H1 (cell line): ENCODE measurements around the gene HOXD11. TPM values are rescaled to one million over a fixed set of nuclear protein-coding genes. Genes with fewer than 3 reads are reported as not detected.
A peak's percentile ranks its signal among the peaks of the same experiment; 100 is the strongest.

ENCODE experiments used
- ASH2L ChIP-seq: fragments of 200-600, 300-600 bp; sonication (generic); IDR thresholded peaks from one replicate; pipeline ENCODE4 v1.7.1; 2017; ENCODE audit warnings: low read length
- CHD2 ChIP-seq: IDR thresholded peaks from 2 replicates; pipeline ENCODE4 v1.6.1; 2012; ENCODE audit warnings: low read length, improper control_type of control experiment
- CTBP2 ChIP-seq: IDR thresholded peaks from 2 replicates; pipeline ENCODE4 v1.7.0; 2011; ENCODE audit warnings: borderline replicate concordance, mild to moderate bottlenecking, moderate library complexity, mixed read lengths, low read length; ENCODE audit not compliant: insufficient read depth, insufficient read length
- EZH2 ChIP-seq: fragments of 200-600 bp; sonication (generic); IDR thresholded peaks from 2 replicates; pipeline ENCODE4 v1.7.1; 2012; ENCODE audit warnings: low read depth, mild to moderate bottlenecking, moderate library complexity, low read length, inconsistent platforms; ENCODE audit not compliant: severe bottlenecking
- KDM1A ChIP-seq: fragments of 200-600, 300-600 bp; sonication (generic); IDR thresholded peaks from 2 replicates; pipeline ENCODE4 v1.7.1; 2016; ENCODE audit warnings: mild to moderate bottlenecking, low read length, borderline replicate concordance
- MAFK ChIP-seq: IDR thresholded peaks from 2 replicates; pipeline ENCODE4 v1.6.1; 2012; ENCODE audit warnings: low read depth, mild to moderate bottlenecking, improper control_type of control experiment, low read length
- POU5F1 ChIP-seq: IDR thresholded peaks from 2 replicates; pipeline ENCODE4 v1.6.1; 2011; ENCODE audit warnings: low read depth, mild to moderate bottlenecking, low read length, moderate library complexity
- SRF ChIP-seq: IDR thresholded peaks from 2 replicates; pipeline ENCODE4 v1.6.1; 2011; ENCODE audit warnings: mild to moderate bottlenecking, low read depth, low read length, moderate library complexity
- TAF7 ChIP-seq: optimal IDR thresholded peaks from 2 replicates; pipeline ENCODE3; 2011; ENCODE audit warnings: low read depth, mild to moderate bottlenecking, inconsistent platforms, low read length, moderate library complexity, borderline replicate concordance
- TBP ChIP-seq: IDR thresholded peaks from 2 replicates; pipeline ENCODE4 v1.6.1; 2011; ENCODE audit warnings: low read depth, low read length, improper control_type of control experiment
- polyA plus RNA-seq, 7 experiments: library from polyadenylated mRNA; depleted of rRNA in 3 of 7; stranded (reverse) in 5 of 7; unstranded in 2 of 7; fragments of >200 nt in 5 of 7; fragments of 200-250 nt in 2 of 7; gene quantifications; 1 replicate in 5 of 7; 2 replicates in 1 of 7; 4 replicates in 1 of 7; pipeline versions ENCODE4 v1.2.1 to v1.2.3, GENCODE V29; 2011 to 2013; ENCODE audit warnings: missing spikeins in 2 of 7, mixed read lengths in 2 of 7
- total RNA-seq: library from RNA; stranded (reverse); fragmentation: NEBNext Ultra II Directional; extraction: Animal tissue kit (Norgen Biotek cat#: 25700); gene quantifications from 2 replicates; pipeline ENCODE4 v1.2.1, GENCODE V29; 2021

HOXD11 gene
- total and polyA plus RNA-seq, 2 of the 8 experiments (the other 6 are each of a cell fraction or from before 2014, with no cell fraction given), result not detected

DNA sequence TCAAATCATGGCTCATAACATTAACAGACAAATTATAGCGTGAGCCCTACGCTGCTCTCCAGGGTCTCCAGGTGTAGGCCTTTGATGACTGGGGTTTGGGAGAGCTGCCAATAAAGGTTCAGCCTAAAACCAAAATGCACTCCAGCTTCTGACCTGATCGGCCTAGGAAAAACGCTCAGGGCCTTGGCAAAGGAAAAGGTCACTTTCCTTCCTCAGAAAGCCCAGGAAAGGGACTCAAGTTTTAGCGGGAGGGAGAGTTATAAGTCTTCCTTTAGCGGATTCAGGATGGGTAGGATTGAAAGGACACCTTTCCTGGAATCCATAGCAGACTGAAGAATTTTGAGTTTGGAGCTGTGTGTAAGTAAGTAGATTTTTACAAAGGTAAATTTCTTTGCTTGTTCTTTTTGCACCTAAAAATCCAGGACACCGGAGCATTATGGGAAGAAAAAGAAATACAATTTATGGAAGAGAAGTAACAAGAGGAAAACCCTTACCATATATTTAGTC is 32.1 kb upstream of the HOXD11 start (continued):
- no peak for TF ChIP-seq CHD2
- no peak for TF ChIP-seq TBP
- TF ChIP-seq POU5F1, result no peak
- TF ChIP-seq CTBP2, result no peak
- TF ChIP-seq EZH2, result peak; percentile 69
- TF ChIP-seq ASH2L, result no peak
- TF ChIP-seq TAF7, result no peak
- TF ChIP-seq MAFK, result no peak
- no peak for TF ChIP-seq SRF
- no peak for TF ChIP-seq KDM1A
